ENCODE data around the gene EGFL8.
A peak's percentile ranks its signal among the peaks of the same experiment; 100 is the strongest.

EGFL8 gene

DNA sequence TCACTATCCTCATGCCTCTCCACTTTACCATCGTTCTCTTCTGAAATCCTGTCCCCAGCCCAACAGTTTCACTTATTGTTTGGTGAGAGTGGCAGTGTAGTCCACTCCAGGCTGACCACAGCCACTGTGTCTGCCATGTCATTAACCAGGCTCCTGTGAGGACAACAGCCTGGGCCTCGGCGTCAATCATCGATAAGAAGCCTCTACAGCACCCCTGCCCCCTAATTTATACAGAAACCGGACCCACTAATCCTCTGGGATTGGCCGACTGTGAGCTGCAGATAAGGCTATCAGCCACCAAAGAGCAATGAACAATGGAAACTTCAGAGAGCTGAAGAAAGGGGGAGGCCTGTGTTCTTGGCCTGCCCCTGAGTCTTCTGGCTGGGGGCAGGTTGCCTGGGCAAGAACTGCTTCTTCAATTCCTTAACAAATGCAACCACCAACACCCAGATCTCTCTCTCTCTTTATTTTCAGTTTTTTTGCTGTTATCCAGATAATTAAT lies 3.4 kb downstream of the EGFL8 start:
- DNase-seq (ENCODE audit: low read depth in 2 of 2): no peak

- DNase-seq (ENCODE audit: low read depth in 2 of 2): no peak
Measured at GRCh38 chr6:32168350-32168749, 4.0 kb downstream of the EGFL8 start.

DNA sequence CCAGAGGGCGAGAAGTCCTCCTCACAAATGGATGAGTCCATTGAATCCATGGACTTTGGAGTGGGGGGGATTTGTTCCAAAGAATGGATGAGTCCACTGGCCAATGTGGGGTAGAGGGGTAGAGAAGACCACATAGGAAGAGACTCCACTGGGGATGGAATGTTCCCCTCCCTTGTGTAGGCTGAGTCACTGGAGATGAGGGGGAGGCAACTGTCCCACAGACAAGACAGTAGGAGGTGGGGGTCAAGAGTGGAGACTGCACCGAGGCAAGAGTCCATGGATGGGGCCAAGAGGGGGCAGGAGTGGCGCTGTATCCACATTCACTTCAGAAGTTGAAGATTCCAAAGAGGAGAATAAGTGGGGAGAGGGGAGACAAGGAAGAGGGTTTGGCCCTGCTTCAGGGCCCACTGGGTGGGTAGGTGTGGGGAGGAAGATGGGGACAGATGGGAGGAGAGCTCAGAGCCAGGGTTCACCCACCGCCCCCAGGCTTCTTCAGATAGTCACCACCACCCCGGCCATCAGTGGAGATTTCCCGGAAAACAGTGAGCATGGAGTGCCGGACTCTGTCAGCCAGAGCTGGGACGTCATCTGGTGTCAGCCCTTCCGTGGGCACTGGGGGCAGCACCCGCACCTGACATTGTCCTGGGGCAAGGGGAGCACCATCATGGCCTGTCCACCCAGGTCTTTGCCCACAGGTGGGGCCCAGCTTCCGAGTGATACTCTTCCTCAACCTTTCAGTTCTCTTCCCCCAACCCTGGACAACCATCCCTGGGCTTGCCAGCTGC lies 4.6 kb downstream of the EGFL8 start:
- no peak for DNase-seq (ENCODE audit: low read depth in 2 of 2)

- no peak for DNase-seq (ENCODE audit: low read depth in 2 of 2)
Measured at GRCh38 chr6:32170294-32170693, 5.9 kb downstream of the EGFL8 start.

DNA sequence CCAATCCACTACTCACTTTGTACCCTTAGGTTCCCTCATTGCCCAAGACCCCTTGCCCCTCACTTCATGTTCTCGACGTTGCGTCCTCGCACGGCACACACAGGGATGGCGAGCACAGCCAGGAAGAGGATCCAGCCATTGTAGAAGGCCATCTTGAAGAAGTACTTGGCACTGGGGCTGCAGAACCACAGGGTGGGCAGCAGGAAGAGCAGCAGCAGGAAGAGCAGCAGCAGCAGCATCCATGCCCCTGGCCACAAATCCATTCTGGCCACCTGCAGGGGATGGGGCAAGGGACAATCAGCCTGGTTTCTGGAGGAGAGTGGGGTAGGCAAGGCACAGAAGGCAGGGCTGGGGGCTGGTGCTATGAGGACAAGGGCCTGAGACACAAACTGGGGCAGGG lies 6.8 kb downstream of the EGFL8 start:
- no peak for DNase-seq (ENCODE audit: low read depth in 2 of 2)

DNA sequence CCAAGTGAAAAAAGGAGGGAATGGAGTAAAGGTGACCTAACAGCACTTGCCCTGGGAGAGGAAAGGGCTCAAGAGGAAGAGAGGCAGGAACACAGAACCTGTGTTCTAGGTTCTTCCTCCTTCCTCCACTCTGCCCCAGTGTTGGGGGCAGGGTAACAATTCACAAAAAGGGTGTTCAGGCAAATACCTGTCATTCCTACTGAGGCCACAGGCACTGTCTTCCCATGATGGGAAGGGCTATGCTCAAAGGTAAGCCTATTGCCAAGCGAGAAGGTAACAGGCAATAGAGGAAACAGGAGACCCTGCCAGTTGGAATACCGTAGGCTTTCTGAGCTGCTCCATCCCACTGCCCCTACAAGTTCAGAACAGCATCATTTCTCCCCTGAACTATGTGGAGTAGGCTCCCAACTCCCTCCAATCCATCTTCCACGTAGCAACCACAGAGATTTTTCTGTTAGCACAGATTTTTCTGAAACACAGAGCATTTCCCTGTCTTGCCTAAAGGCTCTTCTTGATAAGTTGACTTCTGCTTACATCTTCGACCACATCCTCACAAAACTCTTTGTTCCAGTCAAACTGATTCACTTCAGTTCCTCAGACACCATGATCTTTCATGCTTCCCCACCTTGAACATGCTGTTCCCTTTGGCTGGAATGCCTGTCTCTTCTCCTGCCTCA lies 8.8 kb downstream of the EGFL8 start:
- no peak for DNase-seq (ENCODE audit: low read depth in 2 of 2)

GRCh38 chr6:32174416-32174815 lies 10.0 kb downstream of the EGFL8 start:
- no peak for DNase-seq (ENCODE audit: low read depth in 2 of 2)

DNA sequence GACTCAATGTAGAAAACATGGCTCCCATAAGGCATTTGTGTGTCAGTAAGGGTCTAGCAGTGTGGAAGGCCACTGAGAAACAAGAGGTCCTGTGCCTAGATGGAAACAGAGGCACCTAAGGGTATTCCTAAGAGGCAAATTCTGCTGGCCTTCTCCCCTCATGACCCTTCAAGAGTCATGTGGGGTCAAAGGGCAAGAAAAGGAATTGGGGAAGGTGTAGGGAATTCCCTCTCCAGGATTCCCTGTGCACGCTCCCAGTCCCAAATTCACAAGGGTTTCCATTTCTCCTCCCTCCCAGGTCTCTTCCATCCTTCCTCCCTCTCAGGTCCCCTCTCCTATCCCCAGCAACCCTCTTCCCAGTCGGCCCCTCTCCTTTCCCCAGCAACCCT lies 10.9 kb downstream of the EGFL8 start:
- no peak for DNase-seq (ENCODE audit: low read depth in 2 of 2)

DNA sequence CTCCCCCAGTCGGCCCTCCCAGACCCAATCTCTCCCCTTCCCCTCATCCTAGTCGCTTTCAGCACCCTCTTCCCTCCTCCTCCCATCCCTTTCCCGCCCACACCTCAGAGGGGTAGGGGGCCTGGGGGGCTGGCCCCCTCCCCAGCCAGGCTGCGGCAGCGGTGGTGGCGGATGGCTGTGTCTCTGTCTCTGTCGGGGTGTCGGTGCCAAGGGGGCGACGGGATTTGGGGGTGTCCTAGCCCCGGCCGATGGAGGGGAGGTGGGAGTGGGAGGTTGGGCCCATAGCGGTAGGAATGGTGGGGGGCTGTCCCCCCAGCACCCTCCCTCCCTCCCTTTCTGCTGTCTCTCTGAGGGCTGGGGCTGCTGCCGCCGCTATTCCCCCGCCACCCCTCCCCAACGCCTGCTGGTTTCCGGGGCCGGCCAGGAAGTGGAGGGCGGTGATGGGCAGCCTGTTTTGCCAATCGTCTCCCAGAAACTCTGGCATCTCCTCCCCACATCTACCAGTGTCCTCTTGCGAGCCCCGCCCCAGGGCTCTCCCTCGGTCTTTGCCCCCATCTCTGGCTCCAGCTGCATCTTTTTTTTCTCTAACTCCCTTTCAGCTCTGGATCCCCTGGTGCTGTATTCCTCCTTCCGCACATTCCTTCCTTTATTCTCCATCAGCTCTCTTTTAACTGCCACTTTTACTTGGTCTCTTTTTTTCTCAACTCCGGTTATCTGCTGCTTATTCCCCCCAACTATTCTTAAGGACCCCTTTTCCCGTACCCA lies 11.5 kb downstream of the EGFL8 start, which contains the start of gene AGPAT1:
Gene AGPAT1 (minus strand): TSS at position 374 of the 765 bp plus-strand sequence. CDS start 4,588 bp downstream, outside the sequence.
- peak; percentile 91 to 92 for DNase-seq (ENCODE audit: low read depth in 2 of 2)

DNA sequence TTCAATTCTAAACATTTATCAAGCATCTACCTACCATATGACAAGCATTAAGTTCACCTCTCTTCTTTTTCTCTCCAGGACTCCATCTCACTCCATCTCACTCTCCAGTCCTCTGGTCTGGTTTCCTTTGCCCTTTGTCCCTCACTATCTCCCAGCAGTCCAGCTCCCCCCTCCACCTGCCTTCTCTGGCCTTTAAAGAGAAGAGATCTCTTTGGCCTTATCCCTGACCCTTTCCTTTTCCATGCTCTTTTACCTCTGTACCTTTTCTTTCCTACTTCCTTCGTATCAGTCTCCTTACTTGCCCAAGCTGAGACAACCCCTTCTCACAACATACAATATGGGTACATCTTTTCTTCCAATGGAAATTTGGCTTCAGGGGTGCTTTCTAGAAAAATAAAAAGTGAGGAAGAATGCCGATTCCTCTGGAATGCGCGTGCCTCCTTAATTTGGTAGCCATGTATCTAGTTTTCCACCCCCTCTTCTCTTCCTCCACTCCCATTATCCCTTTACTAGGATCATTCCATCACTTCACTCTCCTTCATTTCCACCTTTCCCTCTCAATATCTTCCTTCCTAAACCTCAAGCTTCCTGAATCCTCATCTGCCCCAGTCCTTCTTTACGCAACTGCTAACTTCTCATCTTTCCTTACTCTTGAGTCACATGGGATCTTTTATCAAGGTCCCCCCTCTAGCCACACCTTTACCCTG lies 12.2 kb downstream of the EGFL8 start:
- no peak for DNase-seq (ENCODE audit: low read depth in 2 of 2)

- no peak for DNase-seq (ENCODE audit: low read depth in 2 of 2)
Measured at GRCh38 chr6:32177183-32177787, 12.9 kb downstream of the EGFL8 start.

GRCh38 chr6:32177788-32178546 lies 13.6 kb downstream of the EGFL8 start, which contains the start of gene RNF5:
RNF5 (plus strand) TSS chr6:32178405; CDS start chr6:32178512, 107 bp downstream.
- peak; percentile 86 to 89 for DNase-seq (ENCODE audit: low read depth in 2 of 2)

- DNase-seq (ENCODE audit: low read depth in 2 of 2): no peak
Measured at GRCh38 chr6:32178547-32179440, 14.4 kb downstream of the EGFL8 start.

DNA sequence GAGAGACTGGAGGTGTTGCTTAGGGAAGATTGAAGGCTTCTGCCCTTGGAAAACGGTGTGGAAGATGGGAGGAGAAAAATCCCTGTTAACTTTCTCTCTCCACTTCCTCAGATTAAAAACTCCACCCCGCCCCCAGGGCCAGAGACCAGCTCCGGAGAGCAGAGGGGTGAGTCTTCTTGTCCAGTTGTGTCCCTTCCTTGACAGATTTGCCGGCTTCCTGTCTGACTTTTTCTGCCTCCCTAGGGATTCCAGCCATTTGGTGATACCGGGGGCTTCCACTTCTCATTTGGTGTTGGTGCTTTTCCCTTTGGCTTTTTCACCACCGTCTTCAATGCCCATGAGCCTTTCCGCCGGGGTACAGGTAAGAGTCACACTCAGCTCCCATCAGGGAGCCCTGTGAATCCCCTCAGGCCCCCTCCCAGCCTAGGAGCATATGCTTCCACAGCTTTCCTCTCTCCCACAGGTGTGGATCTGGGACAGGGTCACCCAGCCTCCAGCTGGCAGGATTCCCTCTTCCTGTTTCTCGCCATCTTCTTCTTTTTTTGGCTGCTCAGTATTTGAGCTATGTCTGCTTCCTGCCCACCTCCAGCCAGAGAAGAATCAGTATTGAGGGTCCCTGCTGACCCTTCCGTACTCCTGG lies 15.5 kb downstream of the EGFL8 start:
- DNase-seq (ENCODE audit: low read depth in 2 of 2): no peak

DNA sequence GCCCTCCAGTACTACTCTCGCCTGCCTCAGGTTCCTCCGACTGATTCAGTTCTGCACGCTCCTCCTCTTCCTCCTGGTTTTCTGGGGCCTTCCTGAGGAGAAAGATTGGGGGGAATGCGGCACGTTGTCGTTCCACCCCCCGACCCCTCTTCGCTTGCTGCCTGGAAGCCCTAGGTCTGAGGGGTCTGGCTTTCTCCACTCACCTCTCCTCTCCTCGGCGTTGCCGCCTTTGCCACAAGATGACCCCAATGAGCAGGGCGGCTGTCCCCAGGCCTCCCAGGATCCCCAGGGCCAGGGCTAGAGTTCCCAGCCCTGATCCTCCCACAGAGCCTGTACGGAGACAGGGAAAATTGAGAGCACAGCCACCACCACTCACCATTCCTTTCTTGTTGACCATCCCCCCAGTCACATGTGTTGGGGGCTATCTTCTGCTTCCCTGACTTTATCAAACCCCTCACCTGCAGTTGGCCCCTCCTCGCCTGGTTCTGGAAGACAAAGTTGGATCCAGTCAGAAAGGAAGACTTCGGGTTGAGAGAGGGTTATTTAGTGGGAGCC lies 16.8 kb downstream of the EGFL8 start:
- no peak for DNase-seq (ENCODE audit: low read depth in 2 of 2)

DNA sequence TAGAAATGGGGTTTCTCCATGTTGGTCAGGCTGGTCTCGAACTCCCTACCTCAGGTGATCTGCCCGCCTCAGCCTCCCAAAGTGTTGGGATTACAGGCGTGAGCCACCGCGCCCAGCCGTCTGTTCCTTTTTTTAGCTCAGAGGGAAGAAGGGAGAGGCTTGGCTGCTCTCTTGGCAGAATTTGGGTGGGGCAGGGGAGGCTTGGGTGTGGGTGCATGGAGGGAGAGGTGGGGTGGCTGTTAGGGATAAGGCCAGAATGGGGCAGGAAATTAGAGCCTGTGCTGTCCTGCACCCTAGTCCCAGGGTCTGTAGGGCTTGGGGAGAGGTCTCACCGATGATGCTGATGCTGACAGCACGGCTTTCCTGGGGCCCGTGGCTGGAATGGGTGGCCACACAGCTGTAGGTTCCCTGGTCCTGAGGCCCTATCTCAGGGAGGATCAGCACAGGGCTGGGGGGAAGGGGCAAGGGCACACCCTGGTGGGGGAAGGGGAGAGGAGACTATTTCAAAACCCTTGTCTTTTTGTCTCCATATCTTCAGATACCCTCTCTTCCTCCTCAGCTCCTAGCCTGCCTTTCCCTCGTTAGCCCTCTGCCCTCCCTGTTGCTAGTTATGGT lies 17.6 kb downstream of the EGFL8 start:
- no peak for DNase-seq (ENCODE audit: low read depth in 2 of 2)

GRCh38 chr6:32182555-32182981 lies 18.2 kb downstream of the EGFL8 start:
- no peak for DNase-seq (ENCODE audit: low read depth in 2 of 2)

- DNase-seq (ENCODE audit: low read depth in 2 of 2): no peak
Measured at GRCh38 chr6:32183030-32183429, 18.6 kb downstream of the EGFL8 start.

Data from stimulated activated CD8-positive, alpha-beta memory T cell treated with anti-CD3 and anti-CD28 coated beads, Interleukin-15, amount 100 ng/mL, for 48 hours (primary cell).